ENCODE data around the gene ADORA2B.

Gene ADORA2B

DNA sequence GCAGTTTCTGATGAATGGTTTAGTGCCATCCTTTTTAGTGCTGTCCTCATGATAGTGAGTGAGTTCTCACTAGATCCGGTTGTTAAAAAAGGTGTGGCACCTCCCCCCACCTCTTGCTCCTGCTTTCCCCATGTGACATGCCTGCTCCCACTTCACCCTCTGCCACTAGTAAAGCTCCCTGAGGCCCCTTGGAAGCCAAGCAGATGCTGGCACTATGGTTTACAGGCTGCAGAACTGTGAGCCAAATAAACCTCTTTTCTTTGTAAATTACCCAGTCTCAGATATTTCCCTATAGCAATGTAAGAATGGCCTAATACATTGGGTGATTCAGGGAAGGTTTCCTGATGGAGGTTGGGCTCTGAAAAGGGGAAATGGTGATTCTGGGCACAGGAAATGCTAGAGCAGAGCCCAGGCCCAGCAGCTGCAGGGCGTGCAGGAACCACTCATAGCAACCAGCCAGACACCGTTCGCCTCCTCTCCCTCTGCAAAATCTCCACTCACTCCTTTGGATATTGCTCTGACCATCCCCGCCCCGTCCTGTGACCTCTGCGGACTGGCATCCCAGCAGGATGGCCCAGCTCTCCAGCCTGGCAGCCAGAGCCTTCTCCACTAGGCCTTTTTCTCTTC lies 2.6 kb upstream of the ADORA2B start:
- DNase-seq (no peak), ATAC-seq (no peak)
- no peak overlapping the region for H3K4me3 Mint-ChIP-seq
- peaks cover 25% of the 10 kb centered on the region for H3K4me1 Mint-ChIP-seq
- no peak overlapping the region for H3K27ac Mint-ChIP-seq
- H3K9me3 Mint-ChIP-seq: no peaks in the 10 kb centered on the region
- peaks cover 36% of the 10 kb centered on the region for H3K27me3 Mint-ChIP-seq

DNA sequence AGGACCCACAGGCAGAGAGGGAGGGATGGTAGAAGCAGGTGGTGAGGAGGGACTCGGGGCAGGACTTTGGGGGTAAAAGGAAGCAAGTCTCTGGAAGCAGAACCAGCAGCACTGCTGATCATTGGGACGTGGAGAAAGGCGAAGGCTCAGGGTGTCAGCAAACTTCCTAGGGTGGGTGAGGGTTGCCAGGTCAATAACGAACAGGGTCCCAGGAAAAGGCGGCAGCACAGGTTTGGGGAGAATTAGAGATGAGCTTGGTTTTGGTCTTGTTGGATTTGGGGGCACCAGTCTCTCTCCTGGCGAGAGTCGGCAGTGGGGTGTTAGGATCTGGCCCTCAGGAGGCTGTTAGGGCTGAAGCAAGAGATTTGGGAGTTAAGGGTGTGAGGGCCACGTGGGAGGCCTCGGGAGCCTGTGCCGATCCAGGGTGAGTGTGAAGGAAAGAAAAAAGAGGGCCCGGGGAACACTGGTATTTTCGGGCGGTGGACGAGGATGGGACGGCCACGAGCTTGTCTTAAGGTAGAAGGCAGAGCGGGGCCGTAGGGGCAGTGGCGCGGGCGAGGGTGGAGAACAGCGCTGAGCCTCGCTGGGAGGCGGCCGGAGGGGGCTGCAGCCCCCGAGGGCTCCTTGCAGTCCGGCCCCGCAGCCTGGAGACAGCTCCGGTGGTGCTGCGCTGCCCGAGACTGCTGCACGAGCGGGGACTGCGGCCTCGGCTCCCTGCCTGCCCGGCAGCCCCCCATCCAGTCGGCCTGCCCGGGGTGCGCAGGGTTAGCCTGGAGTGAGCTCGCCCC lies 765 bp upstream of the ADORA2B start:
- Mint-ChIP-seq H3K9me3 (no peaks in the 10 kb centered on the region), H3K4me3 (peak overlapping the region; percentile 86 to 93), H3K4me1 (peaks cover 26% of the 10 kb centered on the region), H3K27me3 (peaks cover 36% of the 10 kb centered on the region), H3K27ac (peak overlapping the region; percentile 41 to 86)
- no peak for DNase-seq
- no peak for ATAC-seq

DNA sequence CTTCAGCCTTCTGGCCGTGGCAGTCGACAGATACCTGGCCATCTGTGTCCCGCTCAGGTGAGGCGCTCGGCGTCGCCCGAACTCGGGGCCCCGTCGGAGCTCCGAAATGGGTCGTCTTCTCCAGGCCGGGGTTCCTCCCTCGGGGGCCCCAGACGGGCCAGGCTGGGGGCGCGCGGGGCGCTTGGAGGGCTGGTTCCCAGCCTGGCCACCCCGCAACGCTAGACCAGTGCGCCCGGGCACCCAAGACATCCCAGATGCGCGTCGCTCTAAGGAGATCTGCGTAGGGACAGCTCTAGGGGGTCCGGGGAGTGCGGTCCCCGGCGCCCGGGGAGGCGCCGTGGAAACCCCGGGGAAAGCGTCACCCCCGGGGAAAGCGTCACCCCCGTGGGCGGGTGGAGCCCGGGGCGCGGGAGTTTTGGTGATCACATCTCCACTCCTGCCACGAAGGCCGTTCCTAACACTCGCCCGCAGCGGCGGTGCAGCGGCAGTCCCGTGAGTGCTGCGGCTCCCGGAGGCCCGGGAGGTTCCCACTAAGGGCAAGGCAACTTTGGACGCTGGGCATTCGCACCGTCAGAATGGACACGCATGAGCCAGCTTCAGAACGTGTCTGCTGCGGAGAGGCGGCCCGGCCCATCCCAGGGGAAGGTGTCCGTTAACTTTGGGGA lies 729 bp downstream of the ADORA2B start:
- H3K4me3 Mint-ChIP-seq: peak overlapping the region; percentile 81 to 86

DNA sequence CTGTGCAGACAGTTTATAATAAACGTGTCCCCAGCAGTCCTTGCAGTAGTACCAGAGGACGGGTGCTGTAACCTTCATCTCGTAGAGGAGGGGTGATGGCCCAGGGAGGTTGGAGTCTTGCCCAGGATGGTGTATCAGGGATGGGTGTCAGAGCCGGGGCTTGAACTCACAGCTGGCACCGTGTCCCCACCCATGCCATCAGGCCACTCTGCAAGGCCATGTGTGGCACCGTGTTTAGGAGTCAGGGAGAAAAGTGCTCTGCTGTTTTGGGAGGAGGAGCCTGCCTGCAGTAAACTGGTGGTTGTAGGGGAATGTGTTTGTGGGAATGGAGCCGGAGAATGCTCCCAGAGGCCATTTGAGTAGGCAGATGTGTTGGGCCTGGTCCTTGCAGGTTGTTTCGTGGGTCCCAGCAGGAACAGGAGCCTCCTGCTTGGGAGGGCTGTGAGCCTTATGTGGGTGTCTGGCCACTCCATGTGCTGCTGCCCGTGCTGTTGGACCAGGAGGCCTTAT lies 1.7 kb downstream of the ADORA2B start:
- Mint-ChIP-seq H3K4me3 (peak overlapping the region in 1 of 2 donors; percentile 7), H3K4me1 (peaks cover 26% of the 10 kb centered on the region), H3K9me3 (no peaks in the 10 kb centered on the region), H3K27me3 (peaks cover 36% of the 10 kb centered on the region), H3K27ac (no peak overlapping the region)
- DNase-seq (no peak), ATAC-seq (no peak)

More for the DNA sequence above, 729 bp downstream of the ADORA2B start:
- Mint-ChIP-seq H3K27ac (no peak overlapping the region), H3K4me1 (peaks cover 26% of the 10 kb centered on the region), H3K9me3 (no peaks in the 10 kb centered on the region), H3K27me3 (peaks cover 36% of the 10 kb centered on the region)
- DNase-seq (no peak), ATAC-seq (peak; percentile 29)

DNA sequence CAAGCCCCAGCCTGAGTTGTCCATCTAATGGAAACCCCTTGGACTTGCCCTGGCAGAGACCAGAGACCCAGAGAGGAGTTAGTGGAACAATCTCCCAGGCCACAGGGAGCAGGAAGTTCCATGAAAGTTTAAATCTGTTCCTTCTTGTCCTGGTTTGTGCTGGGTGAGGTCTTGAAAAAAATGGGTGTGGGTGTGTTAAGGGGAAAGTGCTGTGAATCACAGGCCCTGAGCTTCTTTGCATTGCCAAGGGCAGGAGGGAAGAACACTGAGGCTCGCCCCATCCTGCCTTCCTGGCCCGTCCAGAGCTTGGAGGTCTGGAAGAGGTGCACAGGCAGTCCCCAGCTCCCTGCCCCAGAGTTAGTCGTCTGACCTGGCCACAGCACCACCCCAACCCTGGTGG lies 2.3 kb downstream of the ADORA2B start:
- DNase-seq (no peak), ATAC-seq (no peak)
- Mint-ChIP-seq H3K4me1 (peaks cover 26% of the 10 kb centered on the region), H3K4me3 (no peak overlapping the region), H3K27me3 (peaks cover 35% of the 10 kb centered on the region), H3K9me3 (no peaks in the 10 kb centered on the region), H3K27ac (no peak overlapping the region)

DNA sequence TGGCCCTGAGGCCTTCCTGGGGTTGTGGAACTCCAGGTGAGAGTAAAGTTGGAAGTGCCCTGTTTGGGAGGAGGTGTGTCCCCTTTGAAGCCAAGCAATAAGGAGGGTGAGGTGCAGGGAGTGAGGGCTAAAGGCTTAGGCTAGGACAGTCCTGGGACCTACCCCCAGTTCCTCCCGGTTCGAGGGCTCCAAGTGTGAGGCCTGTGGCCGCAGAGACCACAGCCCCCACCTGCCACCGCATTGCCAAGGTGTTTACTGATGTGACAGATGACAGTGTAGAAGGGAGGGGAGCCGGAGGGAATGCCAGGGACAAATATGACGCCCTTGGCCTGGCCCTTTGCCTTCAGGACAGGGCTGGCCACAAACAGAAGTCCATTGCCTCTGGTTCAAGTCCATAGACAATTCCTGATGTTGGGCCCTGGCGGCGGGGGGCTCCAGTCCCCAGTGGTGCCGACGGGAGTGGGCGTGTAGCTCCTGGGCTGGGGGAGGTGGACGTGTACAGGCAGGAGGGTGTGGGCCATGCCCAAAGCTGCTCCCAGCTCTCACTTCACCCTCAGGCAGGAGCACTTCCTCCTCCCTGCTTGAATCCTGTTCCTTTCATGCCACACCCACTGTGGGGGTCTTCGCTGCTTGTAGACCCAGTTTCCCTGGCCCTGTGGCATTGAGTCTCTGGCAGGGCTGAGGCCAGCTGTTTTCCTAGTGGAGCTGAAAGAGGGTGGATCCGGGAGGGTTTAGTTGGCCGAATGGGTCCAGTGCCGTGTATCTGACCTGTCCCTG lies 3.2 kb downstream of the ADORA2B start:
- no peak for ATAC-seq
- Mint-ChIP-seq H3K27ac (no peak overlapping the region), H3K4me3 (no peak overlapping the region), H3K4me1 (peaks cover 26% of the 10 kb centered on the region), H3K9me3 (no peaks in the 10 kb centered on the region), H3K27me3 (peaks cover 26% of the 10 kb centered on the region)
- no peak for DNase-seq

DNA sequence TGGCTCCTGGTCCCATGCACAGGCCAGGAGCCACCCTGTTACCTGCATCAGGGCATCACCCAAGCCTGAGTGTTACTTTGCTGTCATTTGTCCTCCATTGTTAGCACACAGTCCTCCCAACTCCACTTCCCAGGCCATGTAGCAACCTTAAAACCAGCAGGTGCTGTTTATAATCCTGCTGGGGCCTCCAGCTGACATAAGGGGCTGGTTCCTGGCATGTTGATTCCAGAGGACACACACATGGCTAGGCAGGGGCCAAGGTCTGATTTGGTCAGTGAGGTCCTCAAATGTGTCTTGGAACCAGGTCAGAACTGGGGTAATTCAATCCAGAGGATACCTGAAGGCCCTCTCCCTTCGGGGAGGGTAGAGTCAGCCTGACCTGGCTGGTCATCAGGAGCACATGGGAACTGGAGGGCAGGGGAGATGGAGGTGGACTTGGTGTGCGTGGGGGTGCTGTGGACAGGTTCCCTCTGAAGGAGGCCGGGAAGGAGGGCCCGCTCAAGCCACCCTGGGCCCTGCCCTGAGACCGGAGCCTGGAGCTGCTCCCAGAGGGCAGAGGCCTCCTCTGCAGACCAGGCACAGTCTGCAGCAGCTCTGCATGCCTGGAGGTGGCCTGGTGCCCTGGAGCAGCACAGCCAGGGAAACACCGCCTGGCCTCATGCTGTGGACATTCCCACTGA lies 6.6 kb downstream of the ADORA2B start:
- Mint-ChIP-seq H3K27ac (no peak overlapping the region), H3K9me3 (no peaks in the 10 kb centered on the region), H3K4me3 (no peak overlapping the region), H3K27me3 (peaks cover 6% of the 10 kb centered on the region), H3K4me1 (peaks cover 14% of the 10 kb centered on the region)
- ATAC-seq (peak; percentile 26), DNase-seq (no peak)

DNA sequence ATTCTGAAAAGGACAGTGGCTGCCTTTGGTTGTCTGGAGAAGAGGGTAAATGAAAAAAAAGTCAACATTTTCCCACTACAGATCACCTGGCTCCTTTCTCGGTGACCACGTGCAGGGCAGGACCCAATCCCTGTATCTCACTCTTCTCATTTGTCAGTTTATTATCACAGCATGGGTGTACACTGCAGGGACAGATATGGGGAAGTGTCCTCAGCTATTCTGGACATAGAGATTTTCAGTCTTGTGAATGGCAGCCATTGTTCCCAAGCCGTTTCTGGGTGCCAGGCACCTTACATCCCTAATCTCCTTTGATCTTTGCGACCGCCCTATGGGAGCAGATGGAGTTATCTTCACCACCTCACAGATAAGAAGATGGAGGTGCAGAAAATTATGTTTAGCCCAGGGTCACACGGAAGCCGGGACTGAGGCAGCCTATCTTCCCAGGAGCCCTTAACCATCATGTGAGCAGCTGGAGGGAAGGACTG lies 7.2 kb downstream of the ADORA2B start:
- no peak overlapping the region for H3K4me3 Mint-ChIP-seq
- no peak overlapping the region for H3K27ac Mint-ChIP-seq

DNA sequence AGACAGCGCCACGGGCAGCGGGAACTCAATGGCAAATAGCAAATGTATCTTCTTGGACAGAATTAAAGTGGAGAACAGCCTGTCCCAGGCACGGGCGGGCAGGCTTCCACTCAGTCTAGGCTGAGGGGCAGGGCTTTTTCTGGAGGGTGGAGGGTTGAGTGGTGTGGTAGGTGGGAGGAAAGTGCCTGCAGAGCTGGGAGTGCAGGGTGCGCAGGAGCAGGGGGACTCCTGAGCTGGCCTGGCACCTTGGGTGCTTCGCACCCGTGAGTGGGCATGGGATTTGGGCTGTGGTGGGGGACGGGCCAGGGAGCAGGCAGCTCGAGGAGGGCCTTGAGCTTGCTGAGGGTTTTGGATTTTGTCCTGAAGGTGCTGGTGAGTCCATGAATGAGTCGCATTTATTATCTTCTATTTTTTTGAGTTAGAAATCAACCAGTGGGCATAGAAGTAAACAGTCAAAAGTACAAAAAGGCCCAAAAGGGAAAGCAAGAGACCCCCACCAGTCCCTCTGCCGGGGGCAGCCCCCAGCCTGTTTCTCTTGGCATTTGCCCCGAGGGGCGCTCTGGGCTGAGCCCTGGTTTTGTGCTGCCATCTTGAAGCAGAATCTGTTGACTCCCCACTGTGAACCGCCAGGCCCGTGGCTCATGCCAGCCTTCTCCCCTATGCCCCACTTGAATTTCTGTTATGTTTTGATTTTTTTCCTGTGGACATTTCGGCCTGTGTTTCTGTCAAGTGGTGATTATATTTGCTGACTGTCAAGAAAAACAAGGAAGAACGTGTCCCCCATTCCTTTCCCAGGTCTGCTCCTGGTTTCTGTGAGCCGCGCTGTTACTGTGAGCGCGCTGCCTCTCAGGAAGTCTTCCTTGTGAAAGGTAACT lies 8.2 kb downstream of the ADORA2B start:
- Mint-ChIP-seq H3K27ac (no peak overlapping the region), H3K9me3 (no peaks in the 10 kb centered on the region), H3K4me3 (no peak overlapping the region), H3K4me1 (peaks cover 22% of the 10 kb centered on the region), H3K27me3 (peaks cover 3% of the 10 kb centered on the region)
- no peak for DNase-seq
- no peak for ATAC-seq

More for the DNA sequence above, 7.2 kb downstream of the ADORA2B start:
- H3K4me1 Mint-ChIP-seq: peaks cover 14% of the 10 kb centered on the region
- no peaks in the 10 kb centered on the region for H3K27me3 Mint-ChIP-seq
- H3K9me3 Mint-ChIP-seq: no peaks in the 10 kb centered on the region
- ATAC-seq (no peak), DNase-seq (no peak)

DNA sequence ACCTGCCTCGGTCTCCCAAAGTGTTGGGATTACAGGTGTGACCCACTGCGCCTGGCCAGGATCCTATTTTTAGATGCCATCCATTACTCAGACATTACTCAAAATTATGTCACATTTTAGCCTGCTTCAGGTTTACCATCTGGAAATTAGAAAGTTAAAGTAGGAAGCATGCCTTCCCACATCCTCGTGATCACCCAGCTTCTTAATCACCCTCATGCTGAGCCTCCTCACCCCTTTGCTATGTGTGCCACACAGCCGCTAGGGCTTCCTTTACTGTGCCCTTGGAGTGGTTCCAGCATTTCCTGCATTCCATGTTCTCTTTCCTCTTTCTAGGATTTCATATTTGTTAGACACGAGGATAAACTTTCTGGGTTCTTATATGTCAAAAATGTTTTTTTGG lies 9.3 kb downstream of the ADORA2B start:
- Mint-ChIP-seq H3K9me3 (no peaks in the 10 kb centered on the region), H3K4me3 (no peak overlapping the region), H3K4me1 (peaks cover 32% of the 10 kb centered on the region), H3K27ac (no peak overlapping the region), H3K27me3 (peaks cover 10% of the 10 kb centered on the region)
- no peak for DNase-seq
- ATAC-seq: no peak

DNA sequence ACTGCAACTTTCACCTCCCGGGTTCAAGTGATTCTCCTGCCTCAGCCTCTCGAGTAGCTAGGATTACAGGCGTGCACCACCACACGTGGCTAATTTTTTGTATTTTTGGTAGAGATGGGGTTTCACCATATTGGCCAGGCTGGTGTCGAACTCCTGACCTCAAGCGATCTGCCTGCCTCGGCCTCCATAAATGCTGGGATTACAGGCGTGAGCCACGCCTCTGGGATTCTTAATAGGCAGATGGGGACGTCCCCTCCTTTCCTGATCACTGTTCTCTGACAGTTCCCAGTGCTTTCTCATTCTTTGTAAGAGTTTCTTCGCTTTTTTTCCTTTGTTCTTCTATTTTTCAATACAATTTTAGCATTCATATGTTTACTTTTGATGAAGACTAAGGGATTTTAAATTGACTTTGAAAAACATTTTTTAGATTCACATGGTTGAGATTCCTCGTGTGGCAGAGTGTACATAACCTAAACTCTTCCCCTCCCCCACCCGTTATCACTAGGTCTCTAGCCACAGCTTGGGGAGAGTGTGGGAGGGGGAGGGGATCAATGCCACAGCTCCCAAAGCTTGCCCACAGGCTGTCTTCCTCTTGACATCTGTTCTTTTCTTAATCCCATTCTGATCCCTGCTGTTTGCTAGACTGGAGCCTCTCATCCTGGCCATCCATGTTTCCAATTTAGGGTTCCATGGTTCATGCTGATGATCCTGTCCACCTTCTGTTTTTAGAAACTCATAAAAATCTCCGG lies 11.0 kb downstream of the ADORA2B start:
- no peaks in the 10 kb centered on the region for H3K9me3 Mint-ChIP-seq
- no peak overlapping the region for H3K4me3 Mint-ChIP-seq
- no peak overlapping the region for H3K27ac Mint-ChIP-seq
- H3K4me1 Mint-ChIP-seq: peaks cover 39% of the 10 kb centered on the region
- ATAC-seq (no peak), DNase-seq (no peak)
- H3K27me3 Mint-ChIP-seq: peaks cover 10% of the 10 kb centered on the region

DNA sequence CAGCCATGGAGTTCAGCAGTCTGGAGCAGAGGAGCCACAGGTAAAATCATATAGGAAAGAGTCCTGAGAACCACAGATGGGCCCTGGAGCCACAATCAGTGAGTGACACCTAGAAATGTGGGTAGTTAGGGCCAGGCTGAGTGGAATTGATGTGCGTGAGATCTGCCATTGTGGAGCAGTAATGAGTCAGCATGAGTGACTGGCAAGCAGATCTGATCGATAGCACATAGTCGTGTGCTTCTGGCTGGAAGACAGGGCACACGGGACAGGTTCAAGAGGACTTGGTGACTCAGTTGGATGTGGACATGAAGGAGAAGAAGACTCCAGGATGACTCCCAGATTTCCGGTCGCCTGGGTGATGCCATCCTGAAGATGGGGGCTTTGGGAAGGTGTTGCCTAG lies 12.3 kb downstream of the ADORA2B start:
- DNase-seq (peak; percentile 31 to 58), ATAC-seq (peak; percentile 72)
- H3K4me1 Mint-ChIP-seq: peaks cover 39% of the 10 kb centered on the region
- peak overlapping the region in 1 of 2 donors; percentile 9 for H3K4me3 Mint-ChIP-seq
- peaks cover 10% of the 10 kb centered on the region for H3K27me3 Mint-ChIP-seq
- peak overlapping the region in 1 of 2 donors; percentile 5 for H3K27ac Mint-ChIP-seq
- no peaks in the 10 kb centered on the region for H3K9me3 Mint-ChIP-seq

DNA sequence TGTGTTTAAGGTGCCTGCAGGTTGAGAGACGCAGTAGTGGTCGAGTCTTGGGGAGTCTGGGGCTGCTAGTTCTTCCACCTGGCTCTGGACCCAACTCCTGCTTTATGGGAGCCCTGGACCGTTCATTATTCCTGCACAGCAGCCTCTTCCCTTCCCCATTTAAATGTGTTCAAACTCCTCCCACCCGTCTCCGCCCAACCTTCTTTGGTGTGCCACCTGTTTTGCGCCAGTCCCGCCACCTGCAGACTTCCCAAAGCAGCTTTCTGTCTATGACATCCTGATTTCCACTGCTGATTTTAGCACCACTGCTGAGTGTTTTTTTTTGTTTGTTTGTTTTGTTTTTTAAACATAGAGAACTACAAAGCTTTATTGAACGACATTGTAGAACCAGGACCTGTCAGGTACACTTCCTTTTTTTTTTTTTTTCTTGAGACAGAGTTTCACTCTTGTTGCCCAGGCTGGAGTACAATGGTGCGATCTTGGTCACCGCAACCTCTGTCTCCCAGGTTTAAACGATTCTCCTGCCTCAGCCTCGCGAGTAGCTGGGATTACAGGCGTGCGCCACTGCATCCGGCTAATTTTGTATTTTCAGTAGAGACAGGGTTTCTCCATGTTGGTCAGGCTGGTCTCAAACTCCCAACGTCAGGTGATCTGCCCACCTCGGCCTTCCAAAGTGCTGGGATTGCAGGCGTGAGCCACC lies 12.8 kb downstream of the ADORA2B start:
- Mint-ChIP-seq H3K27ac (peak overlapping the region; percentile 5 to 48), H3K4me1 (peaks cover 39% of the 10 kb centered on the region), H3K4me3 (no peak overlapping the region), H3K27me3 (peaks cover 10% of the 10 kb centered on the region), H3K9me3 (no peaks in the 10 kb centered on the region)
- ATAC-seq: no peak
- no peak for DNase-seq
